IMR-90 (cell line): ENCODE results near the gene PGBD5. TPM values are rescaled to one million over a fixed set of nuclear protein-coding genes. Genes with fewer than 3 reads are reported as not detected.

Source experiments
- ATAC-seq: fragments of 200-7000 bp; cut with Tn5 transposase; 2 replicates; pipeline ENCODE4 v1.9.1; 2020; ENCODE audit warnings: low read depth, mild to moderate bottlenecking, moderate library complexity
- BruUV-seq: library from RNA; stranded (reverse); fragments of 400-500 nt; replicated peaks from 2 replicates; lab custom pipeline; 2021; lab: Mats Ljungman, UMichigan
- CTCF ChIA-PET: fragments of 300-600 bp; formaldehyde crosslinking; extraction: SDS; loops from one replicate; lab custom pipeline; 2021; ENCODE audit warnings: antibody characterized with exemption; lab: Yijun Ruan, JAX
- POLR2A ChIA-PET: fragments of 300-600 bp; sonication (Branson Sonifier 250); formaldehyde crosslinking; loops from one replicate; lab custom pipeline; 2022; ENCODE audit warnings: antibody characterized with exemption; ENCODE audit not compliant: unreplicated experiment; lab: Charles Lee
- DNase-seq: peaks from one replicate; pipeline ENCODE4 v3.0.0; 2013
- H2AFZ ChIP-seq: replicated peaks from 2 replicates; pipeline ENCODE3; 2013; ENCODE audit warnings: low read length, mild to moderate bottlenecking; ENCODE audit not compliant: poor library complexity
- H2AK5ac ChIP-seq: 2 replicates; pipeline ENCODE4 v1.6.1; 2013; ENCODE audit warnings: low read depth, low read length, inconsistent platforms
- H2AK9ac ChIP-seq: replicated peaks from 2 replicates; pipeline ENCODE3; 2013; ENCODE audit warnings: mild to moderate bottlenecking, low read depth, low read length, moderate library complexity; ENCODE audit not compliant: poor library complexity
- H2BK120ac ChIP-seq: 2 replicates; pipeline ENCODE4 v1.6.1; 2013; ENCODE audit warnings: low read depth, low read length, inconsistent platforms
- H2BK15ac ChIP-seq: 3 replicates; pipeline ENCODE4 v1.6.1; 2013; ENCODE audit warnings: low read depth, low read length, inconsistent platforms
- H2BK20ac ChIP-seq: 2 replicates; pipeline ENCODE4 v1.6.1; 2013; ENCODE audit warnings: low read depth, mild to moderate bottlenecking, inconsistent platforms, low read length, moderate library complexity
- H2BK5ac ChIP-seq: 2 replicates; pipeline ENCODE4 v1.6.1; 2013; ENCODE audit warnings: mild to moderate bottlenecking, low read depth, low read length, inconsistent platforms; ENCODE audit not compliant: poor library complexity, severe bottlenecking
- H3K14ac ChIP-seq: replicated peaks from 2 replicates; pipeline ENCODE4 v1.6.1; 2013; ENCODE audit warnings: low read depth, low read length, inconsistent platforms
- H3K18ac ChIP-seq: 2 replicates; pipeline ENCODE4 v1.6.1; 2013; ENCODE audit warnings: low read depth, low read length, control low read depth
- H3K23ac ChIP-seq: 2 replicates; pipeline ENCODE4 v1.6.1; 2013; ENCODE audit warnings: low read depth, low read length, inconsistent platforms
- H3K27ac ChIP-seq: 2 replicates; pipeline ENCODE4 v1.5.1; 2013; ENCODE audit warnings: mild to moderate bottlenecking, control low read depth, low read length; ENCODE audit not compliant: insufficient read depth
- H3K27me3 ChIP-seq: 2 replicates; pipeline ENCODE4 v1.6.1; 2013; ENCODE audit warnings: low read length; ENCODE audit not compliant: control insufficient read depth, insufficient read depth
- H3K36me3 ChIP-seq: 2 replicates; pipeline ENCODE4 v1.6.1; 2013; ENCODE audit warnings: low read length, mixed read lengths; ENCODE audit not compliant: control insufficient read depth, insufficient read depth
- H3K4ac ChIP-seq: 2 replicates; pipeline ENCODE4 v1.6.1; 2013; ENCODE audit warnings: low read depth, low read length, inconsistent platforms
- H3K4me1 ChIP-seq: 2 replicates; pipeline ENCODE4 v1.6.1; 2013; ENCODE audit warnings: low read length, mixed read lengths; ENCODE audit not compliant: control insufficient read depth, insufficient read depth
- H3K4me2 ChIP-seq: 2 replicates; pipeline ENCODE4 v1.6.1; 2013; ENCODE audit warnings: low read depth, mild to moderate bottlenecking, control low read depth, low read length, moderate library complexity
- H3K4me3 ChIP-seq: 2 replicates; pipeline ENCODE4 v1.5.1; 2013; ENCODE audit warnings: low read depth, mild to moderate bottlenecking, control low read depth, low read length, moderate library complexity; ENCODE audit not compliant: insufficient read depth
- H3K56ac ChIP-seq: 2 replicates; pipeline ENCODE4 v1.6.1; 2013; ENCODE audit warnings: low read length, inconsistent platforms; ENCODE audit not compliant: insufficient read depth; ENCODE audit errors: extremely low read depth
- H3K79me1 ChIP-seq, 2 experiments: 2 replicates each; pipeline ENCODE4 v1.6.1; 2013; ENCODE audit warnings: low read length in 2 of 2, inconsistent platforms in 1 of 2, low read depth in 1 of 2
- H3K9ac ChIP-seq: 2 replicates; pipeline ENCODE4 v1.6.1; 2013; ENCODE audit warnings: low read depth, low read length, control low read depth
- H3K9me1 ChIP-seq: 2 replicates; pipeline ENCODE4 v1.6.1; 2013; ENCODE audit warnings: low read length, inconsistent platforms; ENCODE audit not compliant: insufficient read depth
- H3K9me3 ChIP-seq: 2 replicates; pipeline ENCODE4 v1.6.1; 2013; ENCODE audit warnings: low read length; ENCODE audit not compliant: control insufficient read depth, insufficient read depth
- H4K20me1 ChIP-seq: 2 replicates; pipeline ENCODE4 v1.6.1; 2013; ENCODE audit warnings: low read length, inconsistent platforms; ENCODE audit not compliant: insufficient read depth
- H4K5ac ChIP-seq: 2 replicates; pipeline ENCODE4 v1.6.1; 2013; ENCODE audit warnings: mild to moderate bottlenecking, low read depth, low read length, control low read depth
- H4K8ac ChIP-seq, 2 experiments: 2 replicates each; pipeline ENCODE4 v1.6.1; 2013; ENCODE audit warnings: low read depth in 2 of 2, low read length in 2 of 2, control low read depth in 1 of 2, inconsistent platforms in 1 of 2
- H4K91ac ChIP-seq: 2 replicates; pipeline ENCODE4 v1.6.1; 2013; ENCODE audit warnings: low read depth, low read length, inconsistent platforms; ENCODE audit not compliant: insufficient read depth
- CHD1 ChIP-seq: IDR thresholded peaks from 2 replicates; pipeline ENCODE4 v1.6.1; 2012; ENCODE audit warnings: low read depth, low read length, improper control_type of control experiment
- CTCF ChIP-seq: conservative IDR thresholded peaks from 2 replicates; pipeline ENCODE4 v1.5.1; 2012; ENCODE audit warnings: mild to moderate bottlenecking, low read depth, low read length, improper control_type of control experiment
- ELK1 ChIP-seq: fragments of 150-350 bp; IDR thresholded peaks from 2 replicates; pipeline ENCODE4 v1.6.1; 2016; ENCODE audit warnings: low read depth, mild to moderate bottlenecking, low read length, moderate library complexity, borderline replicate concordance
- MAFK ChIP-seq: IDR thresholded peaks from 2 replicates; pipeline ENCODE4 v1.6.1; 2012; ENCODE audit warnings: low read depth, low read length, improper control_type of control experiment
- MAZ ChIP-seq: IDR thresholded peaks from 2 replicates; pipeline ENCODE4 v1.6.1; 2012; ENCODE audit warnings: low read depth, mild to moderate bottlenecking, low read length, improper control_type of control experiment, moderate library complexity, borderline replicate concordance
- RAD21 ChIP-seq: IDR thresholded peaks from 2 replicates; pipeline ENCODE4 v1.6.1; 2012; ENCODE audit warnings: low read length, improper control_type of control experiment
- WGBS, 2 experiments: methylation state at CpG; one replicate each; pipeline versions ENCODE4 v1.1.5 to v1.1.7; 2013; ENCODE audit warnings: missing lambda C conversion rate in 2 of 2; ENCODE audit not compliant: insufficient read length in 1 of 2; ENCODE audit errors: extremely low coverage in 2 of 2; 5-methylcytosine and 5-hydroxymethylcytosine counted together
- dilution Hi-C: fragments of 300-500 bp; cut with HindIII; formaldehyde crosslinking; loops from one replicate; pipeline ENCODE4 v1.14.3; 2018; ENCODE audit warnings: low sequenced_read_pairs; ENCODE audit not compliant: unreplicated experiment
- in situ Hi-C: fragments of 300-500 bp; cut with MboI; formaldehyde crosslinking; loops from 3 replicates; pipeline ENCODE4 v1.14.3; 2019; ENCODE audit warnings: low sequenced_read_pairs, inconsistent platforms, mixed read lengths
- intact Hi-C: fragments of 100-400 bp; cut with micrococcal nuclease; formaldehyde crosslinking; loops from 2 replicates; pipeline ENCODE4 v1.10.0; 2022
- polyA plus RNA-seq, 3 experiments: library from polyadenylated mRNA; depleted of rRNA; stranded (reverse); fragments of >200 nt; gene quantifications; 2 replicates each; pipeline ENCODE4 v1.2.3, GENCODE V29; 2012; ENCODE audit warnings: low replicate concordance in 1 of 3
- total RNA-seq: library from RNA; depleted of rRNA; stranded (reverse); fragments of >200 nt; gene quantifications from 2 replicates; pipeline ENCODE4 v1.2.3, GENCODE V29; 2012

Gene PGBD5
- total and polyA plus RNA-seq, 2 of the 4 experiments (the other 2 are of a cell fraction): 0.18 to 0.36 TPM

- H3K4me3 ChIP-seq: no peak overlapping the region
- no peak overlapping the region for H3K4me2 ChIP-seq
- peaks cover 5 to 7% of the 10 kb centered on the region in 2 experiments; a peak in 2 of 4 replicates for H3K79me1 ChIP-seq
- in situ Hi-C loops: no loop called here
- no peak overlapping the region for H3K9ac ChIP-seq
- H3K27me3 ChIP-seq: no peaks in the 10 kb centered on the region
- H2BK120ac ChIP-seq: no peak overlapping the region
- H3K36me3 ChIP-seq: peaks cover 34% of the 10 kb centered on the region
- dilution Hi-C loops: no loop called here
- H3K56ac ChIP-seq: no peak overlapping the region
- no peak overlapping the region for H2BK15ac ChIP-seq
- H4K20me1 ChIP-seq: no peaks in the 10 kb centered on the region
- no TSS peak for BruUV-seq
- WGBS, 2 experiments: 97% methylated on average over 5 of the region's 9 CpGs; no CpG with 5 or more reads in 1 of the 2 experiments
- no peak overlapping the region for H3K4ac ChIP-seq
- no peak overlapping the region for H2BK5ac ChIP-seq
- DNase-seq: no peak
- H4K8ac ChIP-seq: no peak overlapping the region
- no peak overlapping the region for H4K91ac ChIP-seq
- no peak for ATAC-seq
- no peak overlapping the region for H2AFZ ChIP-seq
- intact Hi-C loops: no loop called here
- ChIA-PET POLR2A (no interaction called here), CTCF (no interaction called here)
- no peak overlapping the region for H4K5ac ChIP-seq
- no peak overlapping the region for H2BK20ac ChIP-seq
- no peak overlapping the region for H2AK9ac ChIP-seq
- H3K14ac ChIP-seq: no peak overlapping the region
- no peak overlapping the region for H3K23ac ChIP-seq
- H3K9me3 ChIP-seq: no peaks in the 10 kb centered on the region
- no peak overlapping the region for H3K27ac ChIP-seq
- H3K18ac ChIP-seq: no peak overlapping the region
- TF ChIP-seq RAD21: no peak
- TF ChIP-seq MAZ: no peak
- no peak for TF ChIP-seq CHD1
- TF ChIP-seq ELK1: no peak
- no peak for TF ChIP-seq CTCF
- no peak for TF ChIP-seq MAFK
- no peak overlapping the region for H2AK5ac ChIP-seq
- no peaks in the 10 kb centered on the region for H3K9me1 ChIP-seq
- H3K4me1 ChIP-seq: peaks cover 3% of the 10 kb centered on the region; the same call in 1 of the 2 replicates
Observed at GRCh38 chr1:230272557-230272956, 153.6 kb downstream of the PGBD5 start.
